Endothelial cell (in vitro differentiated cells): ENCODE measurements around the gene NXN. TPM values are rescaled to one million over a fixed set of nuclear protein-coding genes. Genes with fewer than 3 reads are reported as not detected.

Experiments used
- DNase-seq: peaks from one replicate; pipeline ENCODE4 v3.0.0; 2021; ENCODE audit warnings: low spot score
- H3K27ac Mint-ChIP-seq: one replicate; pipeline ENCODE4 v1.8.0; 2021; ENCODE audit warnings: mixed read lengths, inconsistent platforms; ENCODE audit not compliant: unreplicated experiment
- H3K27me3 Mint-ChIP-seq: one replicate; pipeline ENCODE4 v1.8.0; 2021; ENCODE audit warnings: mild to moderate bottlenecking, moderate library complexity, mixed read lengths, inconsistent platforms; ENCODE audit not compliant: unreplicated experiment
- H3K36me3 Mint-ChIP-seq: one replicate; pipeline ENCODE4 v1.8.0; 2021; ENCODE audit warnings: mild to moderate bottlenecking, low read depth, mixed read lengths, inconsistent platforms; ENCODE audit not compliant: unreplicated experiment
- H3K4me1 Mint-ChIP-seq: one replicate; pipeline ENCODE4 v1.8.0; 2021; ENCODE audit warnings: mild to moderate bottlenecking, mixed read lengths, inconsistent platforms; ENCODE audit not compliant: unreplicated experiment
- H3K4me3 Mint-ChIP-seq: one replicate; pipeline ENCODE4 v1.8.0; 2021; ENCODE audit warnings: mild to moderate bottlenecking, mixed read lengths, inconsistent platforms; ENCODE audit not compliant: unreplicated experiment
- H3K9me3 Mint-ChIP-seq: one replicate; pipeline ENCODE4 v1.8.0; 2021; ENCODE audit warnings: mixed read lengths, inconsistent platforms; ENCODE audit not compliant: unreplicated experiment
- CTCF ChIP-seq: fragments of 200-600 bp; sonication (generic); IDR thresholded peaks from one replicate; pipeline ENCODE4 v1.5.0; 2021; ENCODE audit warnings: antibody characterized with exemption; ENCODE audit not compliant: unreplicated experiment
- total RNA-seq: library from RNA; stranded (reverse); fragmentation: NEBNext Ultra II Directional; extraction: Animal tissue kit (Norgen Biotek cat#: 25700); gene quantifications from one replicate; pipeline ENCODE4 v1.2.1, GENCODE V29; 2021; ENCODE audit not compliant: unreplicated experiment

NXN gene
- total RNA-seq, 1 donor from 2014 or later: 53.9 TPM

DNA sequence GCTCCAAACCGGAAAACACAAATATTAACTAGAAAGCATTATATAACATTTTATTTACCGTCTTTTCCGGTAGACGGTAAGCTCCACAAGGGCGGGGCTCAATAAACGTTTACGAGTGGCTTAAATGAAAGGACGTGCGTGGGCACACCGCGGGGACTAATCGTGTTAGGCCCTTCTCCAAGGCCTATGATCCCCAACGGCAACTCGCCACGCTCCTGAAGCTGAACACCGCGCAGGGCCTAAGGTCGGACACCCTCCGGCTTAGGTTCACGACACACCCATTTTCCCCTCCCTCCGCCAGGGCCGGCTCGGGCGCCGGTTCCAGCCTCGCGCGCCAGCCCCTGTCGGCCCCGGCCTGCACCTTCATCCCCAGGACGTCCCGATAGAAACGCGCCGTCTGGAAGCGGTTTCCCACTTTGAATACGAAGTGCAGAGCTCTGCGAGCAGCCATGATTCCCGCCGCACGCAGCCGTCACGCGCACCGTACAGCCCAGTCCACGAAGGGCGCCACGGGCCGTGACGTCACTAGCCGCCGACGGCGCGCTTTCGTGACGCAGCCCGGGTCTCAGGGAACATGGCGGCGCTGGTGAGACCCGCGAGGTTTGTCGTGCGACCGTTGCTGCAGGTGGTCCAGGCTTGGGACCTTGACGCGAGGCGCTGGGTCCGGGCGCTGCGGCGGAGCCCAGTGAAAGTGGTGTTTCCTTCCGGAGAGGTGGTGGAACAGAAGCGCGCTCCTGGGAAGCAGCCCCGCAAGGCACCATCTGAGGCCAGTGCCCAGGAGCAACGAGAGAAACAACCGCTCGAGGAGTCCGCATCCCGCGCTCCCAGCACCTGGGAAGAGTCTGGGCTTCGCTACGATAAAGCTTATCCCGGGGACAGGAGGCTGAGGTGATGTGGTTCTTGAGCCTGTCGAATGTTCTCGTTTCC is 197.5 kb downstream of the NXN start, which contains the start of the genes GLOD4 and MRM3:
Gene GLOD4, minus strand, starts transcription at position 476 of the 927 bp plus-strand sequence. Its CDS starts 25 bp downstream, at position 451.
Gene MRM3, plus strand, starts transcription at position 549 of the 927 bp plus-strand sequence. Its CDS starts 26 bp downstream, at position 575.
- Mint-ChIP-seq H3K27me3 (peaks cover 8% of the 10 kb centered on the region), H3K4me1 (peaks cover 14% of the 10 kb centered on the region), H3K36me3 (peaks cover 14% of the 10 kb centered on the region), H3K4me3 (peak within 1 kb of the TSS; percentile 94), H3K9me3 (no peaks in the 10 kb centered on the region), H3K27ac (peak within 1 kb of the TSS; percentile 91)
- peak; percentile 95 for DNase-seq
- peak; percentile 48 for TF ChIP-seq CTCF

- TF ChIP-seq CTCF: no peak
- H3K4me3 Mint-ChIP-seq: no peak overlapping the region
- peaks cover 32% of the 10 kb centered on the region for H3K36me3 Mint-ChIP-seq
These were observed 201.5 kb downstream of the NXN start for GRCh38 chr17:778096-778495.

DNA sequence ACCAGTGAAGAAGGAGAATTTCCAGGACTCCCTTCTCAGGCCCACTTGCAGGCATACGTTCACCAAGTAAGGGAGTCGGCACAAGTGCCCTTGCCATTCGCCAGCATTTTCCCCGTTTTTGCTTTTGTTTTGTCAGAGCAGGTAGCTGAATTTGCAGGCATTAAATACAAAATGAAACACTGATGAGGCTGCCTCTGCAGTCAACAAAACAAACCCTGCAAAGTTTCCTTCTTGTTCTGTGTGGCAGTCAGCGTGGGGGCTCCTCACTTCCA is 205.3 kb downstream of the NXN start:
- no peak for TF ChIP-seq CTCF
- Mint-ChIP-seq H3K4me1 (no peaks in the 10 kb centered on the region), H3K9me3 (no peaks in the 10 kb centered on the region), H3K36me3 (peaks cover 53% of the 10 kb centered on the region), H3K27me3 (no peaks in the 10 kb centered on the region), H3K27ac (no peak overlapping the region), H3K4me3 (no peak overlapping the region)
- DNase-seq: no peak

More at GRCh38 chr17:778096-778495, 201.5 kb downstream of the NXN start:
- peaks cover 8% of the 10 kb centered on the region for H3K27me3 Mint-ChIP-seq
- DNase-seq: no peak
- H3K4me1 Mint-ChIP-seq: peaks cover 10% of the 10 kb centered on the region
- no peaks in the 10 kb centered on the region for H3K9me3 Mint-ChIP-seq
- H3K27ac Mint-ChIP-seq: peak overlapping the region; percentile 7

DNA sequence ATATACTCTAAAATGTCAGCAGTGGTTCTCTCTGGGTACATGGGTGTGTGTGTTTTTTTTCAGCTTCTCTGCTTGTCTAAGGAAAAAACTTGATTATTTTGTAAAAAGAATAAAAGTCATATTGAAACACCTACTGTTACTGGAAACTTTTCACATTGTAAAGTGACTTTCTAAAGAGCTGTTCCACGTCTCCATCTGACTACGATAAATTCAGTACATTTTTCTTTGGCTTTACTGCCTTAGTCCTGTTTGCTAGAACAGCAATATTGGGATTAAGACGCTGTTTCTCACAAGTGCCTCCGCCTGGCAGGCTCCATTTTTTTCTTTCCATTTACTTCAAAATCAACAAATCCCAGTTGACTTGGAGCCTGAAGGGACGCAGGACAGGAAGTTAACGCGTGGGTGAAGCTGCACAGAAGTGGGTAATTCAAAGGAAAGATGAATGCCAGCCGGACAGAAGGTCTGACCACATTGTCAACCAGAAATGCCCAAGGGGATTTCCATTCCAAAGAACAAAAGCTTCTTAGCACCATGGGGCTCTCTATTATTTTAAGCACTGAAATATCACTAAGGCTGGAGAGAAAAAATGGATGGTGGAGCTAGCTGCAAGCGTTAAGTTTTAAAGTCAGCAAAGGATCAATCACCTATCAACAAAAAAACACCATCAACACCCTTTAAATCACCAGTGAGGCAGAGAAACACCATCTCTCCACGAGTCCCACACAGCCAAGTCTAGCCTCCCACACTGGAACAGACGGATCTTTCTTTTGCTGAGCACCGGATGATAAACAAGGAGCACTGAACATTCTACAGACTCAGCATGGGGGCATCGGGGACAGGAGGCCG is 205.9 kb downstream of the NXN start:
- H3K27me3 Mint-ChIP-seq: no peaks in the 10 kb centered on the region
- no peak for DNase-seq
- H3K4me1 Mint-ChIP-seq: no peaks in the 10 kb centered on the region
- H3K36me3 Mint-ChIP-seq: peaks cover 58% of the 10 kb centered on the region
- H3K9me3 Mint-ChIP-seq: no peaks in the 10 kb centered on the region
- H3K4me3 Mint-ChIP-seq: no peak overlapping the region
- TF ChIP-seq CTCF: no peak
- no peak overlapping the region for H3K27ac Mint-ChIP-seq
